Neutrophil (primary cell): ENCODE measurements around the gene INHBC.

Experiments used
- H3K27ac ChIP-seq: fragments of 200-600 bp; sonication (generic); 2 replicates; pipeline ENCODE4 v1.5.1; 2016; ENCODE audit warnings: mild to moderate bottlenecking, moderate library complexity
- H3K27me3 ChIP-seq: fragments of 200-600 bp; sonication (generic); 2 replicates; pipeline ENCODE4 v1.6.0; 2016; ENCODE audit warnings: mild to moderate bottlenecking
- H3K36me3 ChIP-seq: fragments of 200-600 bp; sonication (generic); 2 replicates; pipeline ENCODE4 v1.5.1; 2017
- H3K4me1 ChIP-seq, 2 experiments: fragments of 200-600 bp in 1 of 2; sonication (generic) in 1 of 2; 1 replicate in 1 of 2; 2 replicates in 1 of 2; pipeline versions ENCODE4 v1.5.1 to v1.6.1; 2013 to 2016; ENCODE audit warnings: low read depth in 1 of 2, low read length in 1 of 2, mild to moderate bottlenecking in 1 of 2, moderate library complexity in 1 of 2; ENCODE audit not compliant: control insufficient read depth in 1 of 2, insufficient read depth in 1 of 2
- H3K4me3 ChIP-seq, 2 experiments: fragments of 200-600 bp in 1 of 2; sonication (generic) in 1 of 2; 1 replicate in 1 of 2; 2 replicates in 1 of 2; pipeline ENCODE4 v1.5.1; 2013 to 2016; ENCODE audit warnings: low read depth in 1 of 2, low read length in 1 of 2, mild to moderate bottlenecking in 1 of 2, moderate library complexity in 1 of 2
- H3K9me3 ChIP-seq: fragments of 200-600 bp; sonication (generic); 2 replicates; pipeline ENCODE4 v1.5.1; 2016
- CTCF ChIP-seq: fragments of 200-600 bp; sonication (generic); IDR thresholded peaks from 2 replicates; pipeline ENCODE4 v1.5.1; 2016; ENCODE audit warnings: antibody characterized with exemption

Gene INHBC

DNA sequence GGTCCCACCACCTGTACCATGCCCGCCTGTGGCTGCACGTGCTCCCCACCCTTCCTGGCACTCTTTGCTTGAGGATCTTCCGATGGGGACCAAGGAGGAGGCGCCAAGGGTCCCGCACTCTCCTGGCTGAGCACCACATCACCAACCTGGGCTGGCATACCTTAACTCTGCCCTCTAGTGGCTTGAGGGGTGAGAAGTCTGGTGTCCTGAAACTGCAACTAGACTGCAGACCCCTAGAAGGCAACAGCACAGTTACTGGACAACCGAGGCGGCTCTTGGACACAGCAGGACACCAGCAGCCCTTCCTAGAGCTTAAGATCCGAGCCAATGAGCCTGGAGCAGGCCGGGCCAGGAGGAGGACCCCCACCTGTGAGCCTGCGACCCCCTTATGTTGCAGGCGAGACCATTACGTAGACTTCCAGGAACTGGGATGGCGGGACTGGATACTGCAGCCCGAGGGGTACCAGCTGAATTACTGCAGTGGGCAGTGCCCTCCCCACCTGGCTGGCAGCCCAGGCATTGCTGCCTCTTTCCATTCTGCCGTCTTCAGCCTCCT lies 21.6 kb downstream of the INHBC start:
- Histone ChIP-seq H3K27ac (no peak overlapping the region), H3K27me3 (peaks cover 39% of the 10 kb centered on the region), H3K4me1 (peaks cover 34 to 38% of the 10 kb centered on the region in 2 experiments), H3K4me3 (no peak overlapping the region), H3K9me3 (no peaks in the 10 kb centered on the region), H3K36me3 (no peaks in the 10 kb centered on the region)
- peak; percentile 36 for TF ChIP-seq CTCF

DNA sequence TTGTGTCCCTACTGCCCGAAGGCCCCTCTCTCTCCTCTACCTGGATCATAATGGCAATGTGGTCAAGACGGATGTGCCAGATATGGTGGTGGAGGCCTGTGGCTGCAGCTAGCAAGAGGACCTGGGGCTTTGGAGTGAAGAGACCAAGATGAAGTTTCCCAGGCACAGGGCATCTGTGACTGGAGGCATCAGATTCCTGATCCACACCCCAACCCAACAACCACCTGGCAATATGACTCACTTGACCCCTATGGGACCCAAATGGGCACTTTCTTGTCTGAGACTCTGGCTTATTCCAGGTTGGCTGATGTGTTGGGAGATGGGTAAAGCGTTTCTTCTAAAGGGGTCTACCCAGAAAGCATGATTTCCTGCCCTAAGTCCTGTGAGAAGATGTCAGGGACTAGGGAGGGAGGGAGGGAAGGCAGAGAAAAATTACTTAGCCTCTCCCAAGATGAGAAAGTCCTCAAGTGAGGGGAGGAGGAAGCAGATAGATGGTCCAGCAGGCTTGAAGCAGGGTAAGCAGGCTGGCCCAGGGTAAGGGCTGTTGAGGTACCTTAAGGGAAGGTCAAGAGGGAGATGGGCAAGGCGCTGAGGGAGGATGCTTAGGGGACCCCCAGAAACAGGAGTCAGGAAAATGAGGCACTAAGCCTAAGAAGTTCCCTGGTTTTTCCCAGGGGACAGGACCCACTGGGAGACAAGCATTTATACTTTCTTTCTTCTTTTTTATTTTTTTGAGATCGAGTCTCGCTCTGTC lies 22.3 kb downstream of the INHBC start:
- Histone ChIP-seq H3K4me3 (no peak overlapping the region), H3K36me3 (no peaks in the 10 kb centered on the region), H3K27me3 (peaks cover 46% of the 10 kb centered on the region), H3K4me1 (peaks cover 39 to 45% of the 10 kb centered on the region in 2 experiments), H3K27ac (no peak overlapping the region), H3K9me3 (no peaks in the 10 kb centered on the region)
- no peak for TF ChIP-seq CTCF

DNA sequence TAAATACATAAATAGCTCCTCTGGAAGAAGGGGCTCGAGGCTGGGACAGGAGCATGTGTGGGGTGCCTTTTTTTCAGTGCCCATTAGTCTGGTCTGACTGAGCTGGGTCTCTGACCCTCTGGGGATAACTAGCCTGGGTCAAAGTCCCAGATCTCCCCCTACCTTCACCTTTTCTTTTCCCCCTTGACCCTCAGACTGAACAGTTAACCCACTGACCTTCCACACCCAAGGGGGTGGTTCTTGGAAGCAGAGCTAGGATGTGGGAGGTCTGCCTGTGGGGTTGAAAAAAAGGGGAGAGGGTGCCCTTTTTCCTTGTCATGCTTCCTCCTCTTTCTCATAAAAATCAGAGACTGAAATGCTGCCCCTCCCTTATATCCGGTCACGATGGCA lies 24.1 kb downstream of the INHBC start:
- Histone ChIP-seq H3K27me3 (peaks cover 53% of the 10 kb centered on the region), H3K4me1 (peaks cover 49 to 54% of the 10 kb centered on the region in 2 experiments), H3K36me3 (peaks cover 6% of the 10 kb centered on the region), H3K4me3 (peak overlapping the region; percentile 89 to 91), H3K27ac (peak overlapping the region; percentile 62), H3K9me3 (no peaks in the 10 kb centered on the region)
- TF ChIP-seq CTCF, result no peak

- H3K4me1 ChIP-seq, result peaks cover 49 to 54% of the 10 kb centered on the region in 2 experiments
- peaks cover 53% of the 10 kb centered on the region for H3K27me3 ChIP-seq
- H3K27ac ChIP-seq, result peak overlapping the region; percentile 62
These were observed 24.6 kb downstream of the INHBC start for GRCh38 chr12:57459055-57459749.

More at GRCh38 chr12:57459055-57459749, 24.6 kb downstream of the INHBC start:
- peak; percentile 98 for TF ChIP-seq CTCF
- peak overlapping the region; percentile 89 to 91 for H3K4me3 ChIP-seq
- H3K36me3 ChIP-seq, result peaks cover 12% of the 10 kb centered on the region
- no peaks in the 10 kb centered on the region for H3K9me3 ChIP-seq
